PFSK-1 (cell line): Measurements from ENCODE around the gene ZFP57.

Source experiments
- POLR2AphosphoS5 ChIP-seq: IDR thresholded peaks from 2 replicates; pipeline ENCODE4 v1.6.1; 2012; ENCODE audit warnings: low read depth, mild to moderate bottlenecking, control low read depth, low read length, moderate library complexity
- REST ChIP-seq, 2 experiments: IDR thresholded peaks; 2 replicates each; pipeline versions ENCODE4 v1.6.1 to v1.8.0; 2011 to 2012; ENCODE audit warnings: low read depth in 2 of 2, low read length in 2 of 2, control low read depth in 1 of 2, inconsistent platforms in 1 of 2, mild to moderate bottlenecking in 1 of 2, moderate library complexity in 1 of 2; ENCODE audit not compliant: insufficient read depth in 1 of 2

DNA sequence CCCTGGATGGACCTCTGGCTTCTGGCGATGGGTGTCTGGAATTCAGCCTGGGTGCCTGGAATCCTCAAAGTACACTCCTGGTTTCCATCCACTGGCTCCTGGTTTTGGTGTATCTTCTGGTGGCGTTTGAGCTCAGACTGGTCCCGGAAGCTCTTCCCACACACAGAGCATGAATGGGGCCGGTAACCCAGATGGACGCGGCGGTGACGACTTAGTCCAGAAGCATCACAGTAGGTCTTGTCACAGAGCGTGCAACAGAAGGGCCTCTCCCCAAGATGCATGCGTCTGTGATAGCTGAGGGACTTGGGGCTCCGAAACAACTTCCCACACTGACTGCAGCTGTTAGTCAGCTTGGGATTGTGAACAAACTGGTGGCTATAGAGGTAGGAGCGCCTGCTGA lies 7.8 kb downstream of the ZFP57 start:
- TF ChIP-seq REST (IDR thresholded peaks at IDR 0.05; ENCODE audit: insufficient read depth in 1 of 2, low read depth in 2 of 2, low read length in 2 of 2) (no peak), POLR2AphosphoS5 (no peak)
